SK-N-SH treated with all-trans-retinoic acid at 6 μM for 48 hours (cell line): ENCODE measurements around the gene HMGCR.

ENCODE experiments used
- ATAC-seq: fragments of 200-7000 bp; cut with Tn5 transposase; 3 replicates; pipeline ENCODE4 v1.9.1; 2020; ENCODE audit warnings: mild to moderate bottlenecking, moderate library complexity
- ARNTL ChIP-seq: fragments of 450-650 bp; formaldehyde crosslinking; IDR thresholded peaks from 2 replicates; pipeline ENCODE4 v1.5.0; 2020; ENCODE audit warnings: low read depth, mild to moderate bottlenecking, moderate library complexity, borderline replicate concordance
- BACH2 ChIP-seq: fragments of 250-450 bp; sonication (Bioruptor Pico); IDR thresholded peaks from 2 replicates; pipeline ENCODE4 v1.9.0; 2021; ENCODE audit warnings: mild to moderate bottlenecking, borderline replicate concordance
- CSDC2 ChIP-seq: fragments of 250-450 bp; sonication (Bioruptor Pico); IDR thresholded peaks from 2 replicates; pipeline ENCODE4 v1.5.0; 2020; ENCODE audit warnings: mild to moderate bottlenecking, moderate library complexity
- ESRRG ChIP-seq: fragments of 250-450 bp; sonication (Bioruptor Pico); IDR thresholded peaks from 2 replicates; pipeline ENCODE4 v1.6.1; 2021; ENCODE audit warnings: mild to moderate bottlenecking
- ISL1 ChIP-seq: fragments of 250-450 bp; sonication (Bioruptor Pico); IDR thresholded peaks from 2 replicates; pipeline ENCODE4 v2.1.2; 2022; ENCODE audit warnings: mild to moderate bottlenecking, moderate library complexity
- OSR1 ChIP-seq: fragments of 250-450 bp; sonication (Bioruptor Pico); IDR thresholded peaks from 2 replicates; pipeline ENCODE4 v1.8.0; 2022; ENCODE audit warnings: moderate library complexity, mild to moderate bottlenecking, inconsistent platforms
- PPARA ChIP-seq: fragments of 250-450 bp; sonication (Bioruptor Pico); IDR thresholded peaks from 2 replicates; pipeline ENCODE4 v1.5.0; 2020; ENCODE audit warnings: mild to moderate bottlenecking, borderline replicate concordance
- RARB ChIP-seq: fragments of 250-450 bp; sonication (Bioruptor Pico); IDR thresholded peaks from 2 replicates; pipeline ENCODE4 v1.8.0; 2021; ENCODE audit warnings: mild to moderate bottlenecking, moderate library complexity
- SNAI2 ChIP-seq: fragments of 250-450 bp; sonication (Bioruptor Pico); IDR thresholded peaks from 2 replicates; pipeline ENCODE4 v1.5.0; 2020; ENCODE audit warnings: mild to moderate bottlenecking, moderate library complexity
- TCF4 ChIP-seq: fragments of 250-450 bp; sonication (Bioruptor Pico); IDR thresholded peaks from 2 replicates; pipeline ENCODE4 v1.8.0; 2021; ENCODE audit warnings: mild to moderate bottlenecking, moderate library complexity, borderline replicate concordance
- TOX ChIP-seq: fragments of 250-450 bp; sonication (Bioruptor Pico); IDR thresholded peaks from 2 replicates; pipeline ENCODE4 v1.8.0; 2021; ENCODE audit warnings: mild to moderate bottlenecking, moderate library complexity, borderline replicate concordance
- ZC3H10 ChIP-seq: fragments of 250-450 bp; sonication (Bioruptor Pico); IDR thresholded peaks from 2 replicates; pipeline ENCODE4 v1.5.1; 2021; ENCODE audit warnings: mild to moderate bottlenecking, moderate library complexity
- ZFP3 ChIP-seq: fragments of 250-450 bp; sonication (Bioruptor Pico); IDR thresholded peaks from 2 replicates; pipeline ENCODE4 v1.5.0; 2020; ENCODE audit warnings: mild to moderate bottlenecking, moderate library complexity
- ZFP30 ChIP-seq: fragments of 450-650 bp; formaldehyde crosslinking; IDR thresholded peaks from 2 replicates; pipeline ENCODE4 v1.5.0; 2022; ENCODE audit warnings: mild to moderate bottlenecking, moderate library complexity
- ZNF565 ChIP-seq: fragments of 450-650 bp; formaldehyde crosslinking; conservative IDR thresholded peaks from 2 replicates; pipeline ENCODE4 v1.5.0; 2020; ENCODE audit warnings: low read depth, mild to moderate bottlenecking, moderate library complexity
- ZNF70 ChIP-seq: fragments of 450-650 bp; formaldehyde crosslinking; IDR thresholded peaks from 2 replicates; pipeline ENCODE4 v1.5.0; 2020; ENCODE audit warnings: mild to moderate bottlenecking, moderate library complexity
- ZNF8 ChIP-seq: fragments of 450-650 bp; formaldehyde crosslinking; IDR thresholded peaks from 2 replicates; pipeline ENCODE4 v1.5.0; 2020; ENCODE audit warnings: mild to moderate bottlenecking, moderate library complexity
- TF ChIP-seq, protein P1 (sequence below): fragments of 250-450 bp; sonication (Bioruptor Pico); IDR thresholded peaks from 2 replicates; pipeline ENCODE4 v1.5.0; 2020; ENCODE audit warnings: mild to moderate bottlenecking, moderate library complexity
- TF ChIP-seq, protein P2 (sequence below): fragments of 250-450 bp; sonication (Bioruptor Pico); IDR thresholded peaks from 2 replicates; pipeline ENCODE4 v1.8.0; 2021; ENCODE audit warnings: low read depth, mild to moderate bottlenecking, moderate library complexity, borderline replicate concordance
- TF ChIP-seq, protein P3 (sequence below): fragments of 250-450 bp; sonication (Bioruptor Pico); IDR thresholded peaks from 2 replicates; pipeline ENCODE4 v1.5.1; 2021; ENCODE audit warnings: mild to moderate bottlenecking, moderate library complexity
- TF ChIP-seq, protein P4 (sequence below): fragments of 250-450 bp; sonication (Bioruptor Pico); IDR thresholded peaks from 2 replicates; pipeline ENCODE4 v1.8.0; 2020; ENCODE audit warnings: mild to moderate bottlenecking, moderate library complexity, borderline replicate concordance

Gene HMGCR

DNA sequence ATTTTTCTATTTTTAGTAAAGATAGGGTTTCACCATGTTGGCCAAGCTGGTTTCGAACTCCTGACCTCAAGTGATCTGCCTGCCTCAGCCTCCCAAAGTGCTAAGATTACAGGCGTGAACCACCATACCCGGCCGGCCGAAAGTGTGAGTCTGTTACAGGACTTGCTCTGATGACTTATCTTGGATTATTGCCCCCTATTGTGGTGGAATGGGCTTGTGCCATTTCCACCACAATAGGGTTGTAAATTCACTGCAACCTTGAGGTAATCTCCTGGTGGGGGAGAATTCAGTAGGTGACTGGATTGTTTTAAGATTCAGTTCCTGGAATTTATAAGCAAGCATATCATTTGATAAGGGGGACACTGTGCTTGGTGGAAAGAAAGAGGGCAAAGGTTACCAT, 15.0 kb upstream of the HMGCR start:
- no peak for ATAC-seq
- no peak for TF ChIP-seq CSDC2
- no peak for TF ChIP-seq ESRRG
- no peak for TF ChIP-seq ZNF8
- no peak for TF ChIP-seq OSR1 (CRISPR knock-in tag)
- TF ChIP-seq BACH2 (CRISPR knock-in tag) = no peak
- no peak for TF ChIP-seq ZNF70 (CRISPR knock-in tag)
- TF ChIP-seq PPARA (CRISPR knock-in tag) = no peak
- TF ChIP-seq, protein P1, sequence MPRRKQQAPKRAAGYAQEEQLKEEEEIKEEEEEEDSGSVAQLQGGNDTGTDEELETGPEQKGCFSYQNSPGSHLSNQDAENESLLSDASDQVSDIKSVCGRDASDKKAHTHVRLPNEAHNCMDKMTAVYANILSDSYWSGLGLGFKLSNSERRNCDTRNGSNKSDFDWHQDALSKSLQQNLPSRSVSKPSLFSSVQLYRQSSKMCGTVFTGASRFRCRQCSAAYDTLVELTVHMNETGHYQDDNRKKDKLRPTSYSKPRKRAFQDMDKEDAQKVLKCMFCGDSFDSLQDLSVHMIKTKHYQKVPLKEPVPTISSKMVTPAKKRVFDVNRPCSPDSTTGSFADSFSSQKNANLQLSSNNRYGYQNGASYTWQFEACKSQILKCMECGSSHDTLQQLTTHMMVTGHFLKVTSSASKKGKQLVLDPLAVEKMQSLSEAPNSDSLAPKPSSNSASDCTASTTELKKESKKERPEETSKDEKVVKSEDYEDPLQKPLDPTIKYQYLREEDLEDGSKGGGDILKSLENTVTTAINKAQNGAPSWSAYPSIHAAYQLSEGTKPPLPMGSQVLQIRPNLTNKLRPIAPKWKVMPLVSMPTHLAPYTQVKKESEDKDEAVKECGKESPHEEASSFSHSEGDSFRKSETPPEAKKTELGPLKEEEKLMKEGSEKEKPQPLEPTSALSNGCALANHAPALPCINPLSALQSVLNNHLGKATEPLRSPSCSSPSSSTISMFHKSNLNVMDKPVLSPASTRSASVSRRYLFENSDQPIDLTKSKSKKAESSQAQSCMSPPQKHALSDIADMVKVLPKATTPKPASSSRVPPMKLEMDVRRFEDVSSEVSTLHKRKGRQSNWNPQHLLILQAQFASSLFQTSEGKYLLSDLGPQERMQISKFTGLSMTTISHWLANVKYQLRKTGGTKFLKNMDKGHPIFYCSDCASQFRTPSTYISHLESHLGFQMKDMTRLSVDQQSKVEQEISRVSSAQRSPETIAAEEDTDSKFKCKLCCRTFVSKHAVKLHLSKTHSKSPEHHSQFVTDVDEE = no peak
- TF ChIP-seq TCF4 = no peak

DNA sequence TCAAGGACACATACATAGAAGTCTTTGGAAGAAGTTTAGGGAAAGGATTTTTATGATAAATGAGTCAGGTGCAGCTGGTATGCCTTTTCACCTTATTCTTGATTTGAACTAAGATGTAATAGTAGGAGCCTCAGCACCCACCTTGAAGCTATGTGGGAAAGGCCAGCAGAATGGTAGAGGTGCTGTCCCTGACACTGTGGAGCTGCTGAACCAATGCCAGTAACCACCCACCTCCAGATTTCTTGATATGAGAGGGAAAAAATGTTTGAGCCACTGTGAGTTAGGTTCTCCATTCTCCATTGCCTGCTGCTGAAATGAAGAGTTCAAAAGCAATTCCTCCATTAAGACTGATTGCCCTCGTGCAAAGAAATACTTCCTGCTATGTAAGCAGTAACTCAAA, 12.2 kb upstream of the HMGCR start:
- ATAC-seq = no peak
- TF ChIP-seq OSR1 (CRISPR knock-in tag) = no peak
- TF ChIP-seq ESRRG = no peak
- TF ChIP-seq ARNTL (CRISPR knock-in tag) = no peak
- TF ChIP-seq ZC3H10 (CRISPR knock-in tag) = no peak
- no peak for TF ChIP-seq PPARA (CRISPR knock-in tag)
- TF ChIP-seq RARB = no peak

DNA sequence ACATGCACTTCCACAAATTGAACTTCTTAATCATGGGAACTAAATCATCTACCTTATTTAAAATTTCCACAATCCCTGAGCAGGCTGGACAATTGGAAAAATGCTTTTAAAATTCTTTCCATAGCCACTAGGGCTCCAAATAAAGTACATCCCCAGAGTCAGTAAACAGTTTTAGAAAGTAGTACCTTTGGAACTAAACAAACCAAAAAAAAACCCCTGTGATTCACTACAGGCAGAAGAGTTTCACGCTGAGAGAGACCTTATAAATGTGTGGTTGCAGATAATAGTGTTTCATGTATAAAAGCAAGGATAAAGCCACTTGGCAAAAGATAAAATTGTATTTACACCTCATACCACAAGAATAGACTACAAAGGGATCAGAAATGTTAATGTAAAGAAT, 11.8 kb upstream of the HMGCR start:
- no peak for ATAC-seq
- TF ChIP-seq OSR1 (CRISPR knock-in tag) (no peak), ESRRG (no peak), ARNTL (CRISPR knock-in tag) (no peak), TOX (CRISPR knock-in tag) (no peak), RARB (no peak), ZFP30 (no peak), ZNF70 (CRISPR knock-in tag) (no peak), TCF4 (no peak), ZNF8 (no peak), ZFP3 (CRISPR knock-in tag) (no peak), CSDC2 (no peak), ISL1 (CRISPR knock-in tag) (no peak), SNAI2 (CRISPR knock-in tag) (no peak), ZC3H10 (CRISPR knock-in tag) (no peak), ZNF565 (CRISPR knock-in tag) (no peak)
- TF ChIP-seq, protein P2, sequence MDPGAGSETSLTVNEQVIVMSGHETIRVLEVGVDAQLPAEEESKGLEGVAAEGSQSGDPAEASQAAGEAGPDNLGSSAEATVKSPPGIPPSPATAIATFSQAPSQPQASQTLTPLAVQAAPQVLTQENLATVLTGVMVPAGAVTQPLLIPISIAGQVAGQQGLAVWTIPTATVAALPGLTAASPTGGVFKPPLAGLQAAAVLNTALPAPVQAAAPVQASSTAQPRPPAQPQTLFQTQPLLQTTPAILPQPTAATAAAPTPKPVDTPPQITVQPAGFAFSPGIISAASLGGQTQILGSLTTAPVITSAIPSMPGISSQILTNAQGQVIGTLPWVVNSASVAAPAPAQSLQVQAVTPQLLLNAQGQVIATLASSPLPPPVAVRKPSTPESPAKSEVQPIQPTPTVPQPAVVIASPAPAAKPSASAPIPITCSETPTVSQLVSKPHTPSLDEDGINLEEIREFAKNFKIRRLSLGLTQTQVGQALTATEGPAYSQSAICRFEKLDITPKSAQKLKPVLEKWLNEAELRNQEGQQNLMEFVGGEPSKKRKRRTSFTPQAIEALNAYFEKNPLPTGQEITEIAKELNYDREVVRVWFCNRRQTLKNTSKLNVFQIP (CRISPR knock-in tag) = no peak
- TF ChIP-seq, protein P1 = no peak
- TF ChIP-seq, protein P3, sequence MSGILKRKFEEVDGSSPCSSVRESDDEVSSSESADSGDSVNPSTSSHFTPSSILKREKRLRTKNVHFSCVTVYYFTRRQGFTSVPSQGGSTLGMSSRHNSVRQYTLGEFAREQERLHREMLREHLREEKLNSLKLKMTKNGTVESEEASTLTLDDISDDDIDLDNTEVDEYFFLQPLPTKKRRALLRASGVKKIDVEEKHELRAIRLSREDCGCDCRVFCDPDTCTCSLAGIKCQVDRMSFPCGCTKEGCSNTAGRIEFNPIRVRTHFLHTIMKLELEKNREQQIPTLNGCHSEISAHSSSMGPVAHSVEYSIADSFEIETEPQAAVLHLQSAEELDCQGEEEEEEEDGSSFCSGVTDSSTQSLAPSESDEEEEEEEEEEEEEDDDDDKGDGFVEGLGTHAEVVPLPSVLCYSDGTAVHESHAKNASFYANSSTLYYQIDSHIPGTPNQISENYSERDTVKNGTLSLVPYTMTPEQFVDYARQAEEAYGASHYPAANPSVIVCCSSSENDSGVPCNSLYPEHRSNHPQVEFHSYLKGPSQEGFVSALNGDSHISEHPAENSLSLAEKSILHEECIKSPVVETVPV (CRISPR knock-in tag) = no peak
- TF ChIP-seq, protein P4, sequence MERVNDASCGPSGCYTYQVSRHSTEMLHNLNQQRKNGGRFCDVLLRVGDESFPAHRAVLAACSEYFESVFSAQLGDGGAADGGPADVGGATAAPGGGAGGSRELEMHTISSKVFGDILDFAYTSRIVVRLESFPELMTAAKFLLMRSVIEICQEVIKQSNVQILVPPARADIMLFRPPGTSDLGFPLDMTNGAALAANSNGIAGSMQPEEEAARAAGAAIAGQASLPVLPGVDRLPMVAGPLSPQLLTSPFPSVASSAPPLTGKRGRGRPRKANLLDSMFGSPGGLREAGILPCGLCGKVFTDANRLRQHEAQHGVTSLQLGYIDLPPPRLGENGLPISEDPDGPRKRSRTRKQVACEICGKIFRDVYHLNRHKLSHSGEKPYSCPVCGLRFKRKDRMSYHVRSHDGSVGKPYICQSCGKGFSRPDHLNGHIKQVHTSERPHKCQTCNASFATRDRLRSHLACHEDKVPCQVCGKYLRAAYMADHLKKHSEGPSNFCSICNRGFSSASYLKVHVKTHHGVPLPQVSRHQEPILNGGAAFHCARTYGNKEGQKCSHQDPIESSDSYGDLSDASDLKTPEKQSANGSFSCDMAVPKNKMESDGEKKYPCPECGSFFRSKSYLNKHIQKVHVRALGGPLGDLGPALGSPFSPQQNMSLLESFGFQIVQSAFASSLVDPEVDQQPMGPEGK (CRISPR knock-in tag) = no peak
